ENCODE data around the gene DENND2D.

DNA sequence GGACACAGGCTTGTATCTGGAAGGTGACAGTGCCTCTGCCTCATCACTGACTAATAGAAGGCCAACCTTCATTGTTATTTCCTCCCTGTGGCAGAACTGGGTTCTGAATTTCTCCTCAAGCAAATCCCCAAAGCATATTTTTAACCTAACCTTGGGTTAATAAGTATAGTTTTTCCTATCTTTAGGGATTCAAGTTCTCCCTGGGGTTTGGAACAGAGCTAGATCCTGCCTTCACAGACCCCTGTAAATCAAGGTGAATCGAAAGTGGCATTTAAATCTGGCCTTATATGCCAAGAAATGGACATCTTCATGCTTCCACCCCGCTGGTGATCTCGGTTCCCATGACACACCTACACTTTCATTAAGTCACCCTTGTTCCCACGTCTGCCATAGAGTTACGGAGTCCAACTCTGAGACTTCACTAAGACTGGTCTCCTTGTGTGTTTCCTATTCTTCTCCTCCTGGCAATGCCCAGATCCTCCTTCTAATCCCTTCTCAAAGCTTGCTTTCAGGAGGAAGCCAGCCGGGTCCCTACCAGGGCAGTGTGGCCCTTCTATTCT is 22.8 kb upstream of the DENND2D start:
- TF ChIP-seq, protein P1, sequence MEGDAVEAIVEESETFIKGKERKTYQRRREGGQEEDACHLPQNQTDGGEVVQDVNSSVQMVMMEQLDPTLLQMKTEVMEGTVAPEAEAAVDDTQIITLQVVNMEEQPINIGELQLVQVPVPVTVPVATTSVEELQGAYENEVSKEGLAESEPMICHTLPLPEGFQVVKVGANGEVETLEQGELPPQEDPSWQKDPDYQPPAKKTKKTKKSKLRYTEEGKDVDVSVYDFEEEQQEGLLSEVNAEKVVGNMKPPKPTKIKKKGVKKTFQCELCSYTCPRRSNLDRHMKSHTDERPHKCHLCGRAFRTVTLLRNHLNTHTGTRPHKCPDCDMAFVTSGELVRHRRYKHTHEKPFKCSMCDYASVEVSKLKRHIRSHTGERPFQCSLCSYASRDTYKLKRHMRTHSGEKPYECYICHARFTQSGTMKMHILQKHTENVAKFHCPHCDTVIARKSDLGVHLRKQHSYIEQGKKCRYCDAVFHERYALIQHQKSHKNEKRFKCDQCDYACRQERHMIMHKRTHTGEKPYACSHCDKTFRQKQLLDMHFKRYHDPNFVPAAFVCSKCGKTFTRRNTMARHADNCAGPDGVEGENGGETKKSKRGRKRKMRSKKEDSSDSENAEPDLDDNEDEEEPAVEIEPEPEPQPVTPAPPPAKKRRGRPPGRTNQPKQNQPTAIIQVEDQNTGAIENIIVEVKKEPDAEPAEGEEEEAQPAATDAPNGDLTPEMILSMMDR (IDR thresholded peaks at IDR 0.05), result no peak
- TF ChIP-seq POLR2A (IDR thresholded peaks at IDR 0.05) (no peak), POLR2AphosphoS5 (IDR thresholded peaks at IDR 0.05) (no peak)

All from suprapubic skin (tissue), 4 donors.